ENCODE results near the gene ARHGAP23.

The ARHGAP23 gene

DNA sequence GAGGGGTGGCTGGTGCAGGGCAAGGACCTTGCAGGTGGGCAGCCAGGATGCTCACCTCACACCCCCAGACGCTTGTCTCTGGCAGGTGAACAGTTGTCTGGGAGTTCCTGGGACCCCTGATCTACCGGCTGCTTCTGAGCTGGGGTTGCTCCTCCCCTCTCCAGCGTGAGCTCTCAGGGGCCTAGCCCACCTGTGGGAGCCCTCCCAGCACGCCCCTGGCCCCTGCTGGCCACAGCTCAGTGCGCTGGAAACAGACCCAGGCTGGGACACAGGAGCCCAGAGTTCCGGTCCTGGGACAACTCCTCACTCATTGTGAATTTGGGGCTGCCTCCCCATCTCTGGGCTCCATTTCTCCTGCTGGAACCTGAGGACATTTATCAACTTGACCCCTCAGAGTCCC, 30.3 kb downstream of the ARHGAP23 start:
- peaks cover 51 to 71% (median 61%) of the 10 kb centered on the region in 11 experiments for H3K36me3 ChIP-seq
- H3K4me3 ChIP-seq: no peak overlapping the region
- peak overlapping the region in 6 of 11 experiments; percentile 3 to 54 (median 42); a peak in 5 of 22 replicates for H3K4me2 ChIP-seq
- H4K20me1 ChIP-seq: peaks cover 46 to 100% (median 95%) of the 10 kb centered on the region in 11 experiments; a peak in 21 of 22 replicates
- TF ChIP-seq Cebpa-rat (IDR thresholded peaks at IDR 0.05): no peak
- peaks cover 0 to 4% (median 0%) of the 10 kb centered on the region in 11 experiments; a peak in 5 of 22 replicates for H3K27me3 ChIP-seq
- no peak overlapping the region for H3K27ac ChIP-seq
- no peaks in the 10 kb centered on the region for H3K9me3 ChIP-seq (replicated peaks in 1 of 11)
- H3K4me1 ChIP-seq: peaks cover 62 to 93% (median 77%) of the 10 kb centered on the region in 10 experiments
- peak overlapping the region in 2 of 11 experiments; percentile 9 to 50; a peak in 3 of 22 replicates for H3K9ac ChIP-seq

- peaks cover 60 to 81% (median 71%) of the 10 kb centered on the region in 11 experiments for H3K36me3 ChIP-seq
Measured at GRCh38 chr17:38459567-38459966, 31.3 kb downstream of the ARHGAP23 start.

GRCh38 chr17:38460082-38460715, 31.9 kb downstream of the ARHGAP23 start:
- Histone ChIP-seq H3K36me3 (peaks cover 60 to 87% (median 74%) of the 10 kb centered on the region in 11 experiments), H3K4me2 (peak overlapping the region in 10 of 11 experiments; percentile 28 to 56 (median 42); a peak in 16 of 22 replicates), H4K20me1 (peaks cover 31 to 100% (median 95%) of the 10 kb centered on the region in 11 experiments; a peak in 21 of 22 replicates), H3K9ac (peak overlapping the region in 3 of 11 experiments; percentile 18 to 43 (median 29); a peak in 3 of 22 replicates), H3K9me3 (replicated peaks in 1 of 11) (no peaks in the 10 kb centered on the region), H3K4me1 (peaks cover 45 to 89% (median 71%) of the 10 kb centered on the region in 10 experiments), H3K4me3 (no peak overlapping the region; a peak in 1 of 20 replicates), H3K27ac (no peak overlapping the region), H3K27me3 (no peaks in the 10 kb centered on the region)
- no peak for TF ChIP-seq Cebpa-rat (IDR thresholded peaks at IDR 0.05)

More at GRCh38 chr17:38459567-38459966, 31.3 kb downstream of the ARHGAP23 start:
- no peaks in the 10 kb centered on the region for H3K27me3 ChIP-seq
- H3K4me3 ChIP-seq: no peak overlapping the region
- TF ChIP-seq Cebpa-rat (IDR thresholded peaks at IDR 0.05): no peak
- H3K9ac ChIP-seq: peak overlapping the region in 4 of 11 experiments; percentile 18 to 43 (median 26); a peak in 5 of 22 replicates
- no peaks in the 10 kb centered on the region for H3K9me3 ChIP-seq (replicated peaks in 1 of 11)
- H3K4me1 ChIP-seq: peaks cover 51 to 93% (median 74%) of the 10 kb centered on the region in 10 experiments
- H3K4me2 ChIP-seq: peak overlapping the region; percentile 6 to 56 (median 41); a peak in 14 of 22 replicates
- no peak overlapping the region for H3K27ac ChIP-seq
- peaks cover 38 to 100% (median 95%) of the 10 kb centered on the region in 11 experiments; a peak in 21 of 22 replicates for H4K20me1 ChIP-seq

DNA sequence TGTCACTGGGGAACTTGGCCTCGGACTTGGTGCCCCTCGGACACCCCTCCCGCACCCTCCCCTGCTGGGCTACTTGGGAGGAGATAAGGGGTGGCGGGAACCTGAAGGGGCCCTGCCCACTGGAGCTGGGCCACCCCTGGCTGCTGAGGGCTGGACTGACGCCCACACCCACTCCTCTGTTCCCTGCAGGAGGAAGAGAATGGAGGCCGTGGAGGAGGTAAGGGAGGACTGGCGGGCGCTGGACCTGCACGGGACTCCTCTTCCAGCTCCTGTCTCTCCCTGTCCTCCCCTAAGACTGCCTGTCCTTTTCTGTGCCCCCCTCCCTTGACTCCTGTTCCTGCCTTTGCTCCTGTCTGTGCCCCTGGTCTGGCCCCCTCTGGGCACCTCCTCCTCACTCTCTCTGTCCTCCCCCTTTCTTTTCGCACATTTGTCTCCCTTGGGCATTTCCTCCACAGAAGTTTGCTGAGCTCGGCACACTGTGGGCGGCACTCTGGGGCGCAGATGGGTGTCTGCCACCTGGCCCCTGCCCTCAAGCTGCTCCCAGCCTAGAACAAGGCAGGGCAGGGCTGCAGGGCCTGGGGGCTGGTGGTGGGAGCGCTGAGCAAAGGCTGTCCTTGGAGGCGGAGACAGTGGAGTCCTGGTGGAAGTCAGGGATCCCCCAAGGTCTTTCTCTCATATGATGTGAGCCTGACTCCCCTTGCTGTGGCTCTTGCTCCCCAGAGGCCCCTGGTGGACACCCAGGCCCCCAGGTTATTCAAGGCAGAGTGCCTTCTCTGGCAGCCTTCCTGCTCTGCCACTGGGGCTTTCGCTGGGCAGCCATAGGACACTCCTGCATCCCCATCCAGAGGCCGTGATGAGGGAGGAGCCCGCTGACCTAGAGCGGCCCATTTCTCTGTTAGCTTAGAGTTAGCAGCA, 32.7 kb downstream of the ARHGAP23 start:
- Histone ChIP-seq H3K27me3 (no peaks in the 10 kb centered on the region), H3K36me3 (peaks cover 60 to 95% (median 82%) of the 10 kb centered on the region in 11 experiments), H3K4me3 (no peak overlapping the region; a peak in 1 of 20 replicates), H4K20me1 (peaks cover 24 to 100% (median 93%) of the 10 kb centered on the region in 11 experiments; a peak in 21 of 22 replicates), H3K9me3 (replicated peaks in 1 of 11) (no peaks in the 10 kb centered on the region), H3K9ac (peak overlapping the region in 1 of 11 experiments; percentile 34; a peak in 2 of 22 replicates), H3K4me2 (peak overlapping the region in 10 of 11 experiments; percentile 28 to 56 (median 41); a peak in 17 of 22 replicates), H3K27ac (0 out of 22 replicates have a peak overlapping the region, but pooled peaks of 1 of the 11 experiments have one; percentile 1), H3K4me1 (peaks cover 37 to 81% (median 63%) of the 10 kb centered on the region in 10 experiments)
- TF ChIP-seq Cebpa-rat (IDR thresholded peaks at IDR 0.05): no peak

- peaks cover 16 to 100% (median 87%) of the 10 kb centered on the region in 11 experiments; a peak in 21 of 22 replicates for H4K20me1 ChIP-seq
- H3K36me3 ChIP-seq: peaks cover 67 to 100% (median 89%) of the 10 kb centered on the region in 11 experiments
- peaks cover 30 to 74% (median 56%) of the 10 kb centered on the region in 10 experiments for H3K4me1 ChIP-seq
- TF ChIP-seq Cebpa-rat (IDR thresholded peaks at IDR 0.05): no peak
- no peaks in the 10 kb centered on the region for H3K27me3 ChIP-seq
- H3K9me3 ChIP-seq (replicated peaks in 1 of 11): no peaks in the 10 kb centered on the region
- peak overlapping the region in 3 of 11 experiments; percentile 38 to 52 (median 51); a peak in 1 of 22 replicates for H3K4me2 ChIP-seq
- no peak overlapping the region for H3K4me3 ChIP-seq
- peak overlapping the region in 1 of 11 experiments; percentile 34; a peak in 1 of 22 replicates for H3K9ac ChIP-seq
- no peak overlapping the region for H3K27ac ChIP-seq
Measured at GRCh38 chr17:38461683-38462082, 33.4 kb downstream of the ARHGAP23 start.

DNA sequence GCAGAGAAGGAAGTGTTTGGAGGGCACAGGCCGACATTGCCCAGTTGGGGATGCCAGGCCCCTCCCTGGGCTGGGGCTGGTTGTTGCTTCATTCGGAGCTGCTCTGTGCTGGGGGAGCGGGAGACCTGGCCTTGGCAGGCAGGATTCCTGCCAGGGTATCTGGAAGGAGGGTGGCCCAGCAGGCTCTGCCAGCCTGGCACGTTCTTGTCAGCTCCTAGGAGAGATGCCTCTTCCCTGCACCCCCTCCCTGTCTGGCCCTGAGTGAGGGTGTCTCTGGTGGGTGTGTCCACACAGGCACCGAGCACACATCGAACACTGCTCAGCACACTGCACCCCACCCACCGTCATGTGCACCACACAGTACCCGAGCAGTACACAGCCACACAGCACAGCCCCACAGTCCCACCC, 35.2 kb downstream of the ARHGAP23 start:
- peaks cover under 1 to 100% (median 86%) of the 10 kb centered on the region in 11 experiments; a peak in 21 of 22 replicates for H4K20me1 ChIP-seq
- H3K27ac ChIP-seq: peak overlapping the region in 1 of 11 experiments; percentile 54; a peak in 1 of 22 replicates

GRCh38 chr17:38464251-38464722, 36.0 kb downstream of the ARHGAP23 start:
- Histone ChIP-seq H3K4me2 (peak overlapping the region in 8 of 11 experiments; percentile 35 to 64 (median 58); a peak in 16 of 22 replicates), H3K27ac (peak overlapping the region in 7 of 11 experiments; percentile 5 to 54 (median 14); a peak in 9 of 22 replicates), H3K36me3 (peaks cover 76 to 100% (median 95%) of the 10 kb centered on the region in 11 experiments), H4K20me1 (peaks cover 0 to 100% (median 81%) of the 10 kb centered on the region in 11 experiments; a peak in 21 of 22 replicates), H3K9me3 (replicated peaks in 1 of 11) (no peaks in the 10 kb centered on the region), H3K27me3 (no peaks in the 10 kb centered on the region), H3K4me1 (peaks cover 21 to 52% (median 46%) of the 10 kb centered on the region in 10 experiments), H3K9ac (peak overlapping the region in 10 of 11 experiments; percentile 1 to 66 (median 37); a peak in 10 of 22 replicates), H3K4me3 (no peak overlapping the region)
- TF ChIP-seq Cebpa-rat (IDR thresholded peaks at IDR 0.05): no peak

More for the DNA sequence above, 35.2 kb downstream of the ARHGAP23 start:
- Histone ChIP-seq H3K36me3 (peaks cover 77 to 100% (median 95%) of the 10 kb centered on the region in 11 experiments), H3K4me1 (peaks cover 27 to 60% (median 54%) of the 10 kb centered on the region in 10 experiments), H3K4me3 (no peak overlapping the region), H3K4me2 (peak overlapping the region in 8 of 11 experiments; percentile 35 to 64 (median 58); a peak in 16 of 22 replicates), H3K9me3 (replicated peaks in 1 of 11) (no peaks in the 10 kb centered on the region), H3K9ac (peak overlapping the region in 6 of 11 experiments; percentile 15 to 61 (median 41); a peak in 7 of 22 replicates), H3K27me3 (no peaks in the 10 kb centered on the region)
- no peak for TF ChIP-seq Cebpa-rat (IDR thresholded peaks at IDR 0.05)
